GM12878 (cell line): ENCODE data around the gene SKIDA1. TPM values are rescaled to one million over a fixed set of nuclear protein-coding genes. Genes with fewer than 3 reads are reported as not detected.

ENCODE experiments used
- ATAC-seq: fragments of 200-7000 bp; cut with Tn5 transposase; 3 replicates; pipeline ENCODE4 v1.9.1; 2020; ENCODE audit warnings: mild to moderate bottlenecking, moderate library complexity
- BruUV-seq: library from RNA; stranded (reverse); fragments of 400-500 nt; replicated peaks from 2 replicates; lab custom pipeline; 2021; lab: Mats Ljungman, UMichigan
- CTCF ChIA-PET: fragments of 300-600 bp; sonication (Branson Sonifier 250); formaldehyde crosslinking; extraction: SDS; loops from one replicate; lab custom pipeline; 2021; ENCODE audit warnings: inconsistent platforms; lab: Yijun Ruan, JAX
- POLR2A ChIA-PET: fragments of 350-600 bp; formaldehyde crosslinking; extraction: SDS; loops from one replicate; lab custom pipeline; 2021; ENCODE audit warnings: inconsistent platforms; lab: Charles Lee
- RAD21 ChIA-PET: fragments of 300-600 bp; sonication (Branson Sonifier 250); formaldehyde crosslinking; loops from one replicate; lab custom pipeline; 2023; ENCODE audit warnings: antibody characterized with exemption; ENCODE audit not compliant: unreplicated experiment; lab: Charles Lee
- SMC1A ChIA-PET: fragments of 300-600 bp; sonication (Branson Sonifier 250); formaldehyde crosslinking; loops from one replicate; lab custom pipeline; 2023; ENCODE audit not compliant: unreplicated experiment, uncharacterized antibody; lab: Charles Lee
- DNase-seq: peaks from one replicate; pipeline ENCODE4 v3.0.0-alpha.2; 2011; ENCODE audit warnings: low read depth, low spot score
- FAIRE-seq: peaks from 3 replicates; lab custom pipeline; 2011; peaks lifted over from hg19 to GRCh38; lab: Jason Lieb, UNC
- H2AFZ ChIP-seq: 2 replicates; pipeline ENCODE4 v1.6.0; 2011; ENCODE audit warnings: low read depth, low read length, control low read depth; ENCODE audit not compliant: control insufficient read depth
- H3K27ac ChIP-seq: 2 replicates; pipeline ENCODE4 v1.5.1; 2011; ENCODE audit warnings: control low read depth; ENCODE audit not compliant: control insufficient read depth, insufficient read depth
- H3K27me3 ChIP-seq, 2 experiments: replicated peaks in 1 of 2; 2 replicates each; pipeline versions ENCODE4 v1.6.0 to v1.6.1; 2011; ENCODE audit warnings: low read length in 1 of 2; ENCODE audit not compliant: control insufficient read depth in 2 of 2, insufficient read depth in 2 of 2
- H3K36me3 ChIP-seq, 2 experiments: 2 replicates each; pipeline ENCODE4 v1.5.1; 2011; ENCODE audit warnings: low read length in 1 of 2; ENCODE audit not compliant: control insufficient read depth in 2 of 2, insufficient read depth in 2 of 2
- H3K4me1 ChIP-seq: 2 replicates; pipeline ENCODE4 v1.6.1; 2011; ENCODE audit warnings: mild to moderate bottlenecking, low read length, moderate library complexity, mixed read lengths; ENCODE audit not compliant: control insufficient read depth, insufficient read depth
- H3K4me2 ChIP-seq: 2 replicates; pipeline ENCODE4 v1.6.0; 2011; ENCODE audit warnings: control low read depth; ENCODE audit not compliant: control insufficient read depth, insufficient read depth
- H3K4me3 ChIP-seq: fragments of 200-600 bp; sonication (generic); 2 replicates; pipeline ENCODE4 v1.5.1; 2016
- H3K79me2 ChIP-seq: 2 replicates; pipeline ENCODE4 v1.6.0; 2011; ENCODE audit warnings: low read length; ENCODE audit not compliant: control insufficient read depth, insufficient read depth
- H3K9ac ChIP-seq: 2 replicates; pipeline ENCODE4 v1.8.0; 2011; ENCODE audit warnings: low read length, control low read depth, mixed read lengths; ENCODE audit not compliant: control insufficient read depth, insufficient read depth
- H3K9me3 ChIP-seq: replicated peaks from 3 replicates; pipeline ENCODE4 v1.5.1; 2011; ENCODE audit warnings: mild to moderate bottlenecking, low read length; ENCODE audit not compliant: control insufficient read depth, insufficient read depth
- H4K20me1 ChIP-seq: 2 replicates; pipeline ENCODE4 v1.6.0; 2011; ENCODE audit not compliant: control insufficient read depth, insufficient read depth
- BACH1 ChIP-seq: fragments of 450-650 bp; IDR thresholded peaks from 2 replicates; pipeline ENCODE4 v1.6.1; 2017; ENCODE audit warnings: mild to moderate bottlenecking, borderline replicate concordance
- GABPA ChIP-seq: IDR thresholded peaks from 2 replicates; pipeline ENCODE4 v1.6.1; 2014; ENCODE audit warnings: antibody characterized with exemption, low read depth, mild to moderate bottlenecking, inconsistent platforms
- SMC3 ChIP-seq: IDR thresholded peaks from 2 replicates; pipeline ENCODE4 v1.6.1; 2011; ENCODE audit warnings: low read length, improper control_type of control experiment, borderline replicate concordance
- SRF ChIP-seq, 2 experiments: IDR thresholded peaks; 2 replicates each; pipeline ENCODE4 v1.6.1; 2011; ENCODE audit warnings: low read depth in 2 of 2, low read length in 2 of 2, mild to moderate bottlenecking in 1 of 2, moderate library complexity in 1 of 2
- TBL1XR1 ChIP-seq: IDR thresholded peaks from 2 replicates; pipeline ENCODE4 v1.6.1; 2012; ENCODE audit warnings: low read depth, low read length, improper control_type of control experiment
- TCF7 ChIP-seq: IDR thresholded peaks from 2 replicates; pipeline ENCODE4 v1.6.1; 2014; ENCODE audit warnings: antibody characterized with exemption, borderline replicate concordance
- ZNF622 ChIP-seq: fragments of 450-650 bp; IDR thresholded peaks from 2 replicates; pipeline ENCODE4 v1.6.1; 2017; ENCODE audit warnings: mild to moderate bottlenecking, inconsistent platforms
- WGBS: methylation state at CpG from one replicate; pipeline ENCODE4 v1.1.6; 2016; ENCODE audit warnings: low lambda C conversion rate; ENCODE audit not compliant: insufficient replicate concordance, insufficient coverage; ENCODE audit errors: missing lambda C conversion rate; 5-methylcytosine and 5-hydroxymethylcytosine counted together
- in situ Hi-C: fragments of 300-500 bp; cut with MboI; formaldehyde crosslinking; loops from 9 replicates; pipeline ENCODE4 v1.14.3; 2018; ENCODE audit warnings: mixed read lengths
- intact Hi-C: fragments of 100-400 bp; cut with micrococcal nuclease; formaldehyde crosslinking; loops from one replicate; pipeline ENCODE4 v1.14.2; 2022; ENCODE audit not compliant: unreplicated experiment
- polyA plus RNA-seq, 11 experiments: library from polyadenylated mRNA; depleted of rRNA in 4 of 11; unstranded in 6 of 11; stranded (reverse) in 5 of 11; fragments of >200 nt; fragmentation: Nextera tagmentation in 4 of 11; fragmentation: Illumina TruSeq in 1 of 11; extraction: Ambion mirVana in 4 of 11; extraction: Trizol in 1 of 11; gene quantifications; 1 replicate in 1 of 11; 2 replicates in 10 of 11; pipeline versions ENCODE4 v1.2.1 to v1.2.3, GENCODE V29; 2011 to 2016; ENCODE audit warnings: inconsistent platforms in 2 of 11, missing spikeins in 2 of 11, low read depth in 1 of 11
- total RNA-seq, 4 experiments: library from RNA; depleted of rRNA in 3 of 4; stranded (reverse); fragments of >200 nt in 3 of 4; fragmentation: Illumina TruSeq in 1 of 4; extraction: Trizol in 1 of 4; gene quantifications; 2 replicates each; pipeline versions ENCODE4 v1.2.1 to v1.2.3, GENCODE V29; 2013 to 2021
- TF ChIP-seq, protein P1 (sequence below): fragments of 450-650 bp; IDR thresholded peaks from 2 replicates; pipeline ENCODE4 v1.6.1; 2017; ENCODE audit warnings: mild to moderate bottlenecking, low read depth, inconsistent platforms; ENCODE audit not compliant: poor library complexity, severe bottlenecking
- TF ChIP-seq, protein P2 (sequence below): IDR thresholded peaks from 2 replicates; pipeline ENCODE4 v1.6.1; 2012; ENCODE audit warnings: mild to moderate bottlenecking, low read depth, low read length

SKIDA1 gene
- total and polyA plus RNA-seq, 10 of the 15 experiments (the other 5 are each of a cell fraction or from before 2014, with no cell fraction given): 0.05 to 0.90 (median 0.28) TPM

DNA sequence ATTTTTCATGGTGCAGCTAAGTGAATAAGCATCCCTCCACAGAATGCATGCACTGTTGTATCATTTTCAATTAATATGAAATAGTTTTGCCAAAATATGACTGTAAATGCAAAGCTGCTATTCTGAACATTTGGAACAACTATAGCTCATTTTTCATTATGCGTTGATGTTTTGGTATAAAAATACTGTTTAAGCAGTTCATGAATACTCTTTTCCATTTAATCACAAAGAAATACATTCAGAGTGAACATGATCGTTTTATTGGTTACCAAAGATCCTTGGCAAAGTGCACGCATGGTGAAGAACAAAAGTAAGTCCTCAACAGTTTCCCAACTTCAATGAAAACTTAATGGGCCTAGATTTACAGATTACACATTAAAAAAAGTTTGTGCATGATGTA, 33.1 kb downstream of the SKIDA1 start:
- no peak for FAIRE-seq
- no TSS peak for BruUV-seq
- no peaks in the 10 kb centered on the region for H4K20me1 ChIP-seq
- ChIA-PET POLR2A (no interaction called here), SMC1A (interaction anchor here (0.6 to 3.1 kb wide), 9 partner anchors 24 to 1501 kb away, joined by 3 to 11 read pairs (median 3); no protein-coding TSS in a partner anchor), CTCF (interaction anchor here (0.6 to 4.3 kb wide), 3 partner anchors 22 to 510 kb away, joined by 3 to 16 read pairs (median 5); no protein-coding TSS in a partner anchor)
- H3K27me3 ChIP-seq: peaks cover 0 to 5% of the 10 kb centered on the region in 2 experiments; a peak in 3 of 4 replicates
- no peak for TF ChIP-seq SMC3
- TF ChIP-seq, protein P1, sequence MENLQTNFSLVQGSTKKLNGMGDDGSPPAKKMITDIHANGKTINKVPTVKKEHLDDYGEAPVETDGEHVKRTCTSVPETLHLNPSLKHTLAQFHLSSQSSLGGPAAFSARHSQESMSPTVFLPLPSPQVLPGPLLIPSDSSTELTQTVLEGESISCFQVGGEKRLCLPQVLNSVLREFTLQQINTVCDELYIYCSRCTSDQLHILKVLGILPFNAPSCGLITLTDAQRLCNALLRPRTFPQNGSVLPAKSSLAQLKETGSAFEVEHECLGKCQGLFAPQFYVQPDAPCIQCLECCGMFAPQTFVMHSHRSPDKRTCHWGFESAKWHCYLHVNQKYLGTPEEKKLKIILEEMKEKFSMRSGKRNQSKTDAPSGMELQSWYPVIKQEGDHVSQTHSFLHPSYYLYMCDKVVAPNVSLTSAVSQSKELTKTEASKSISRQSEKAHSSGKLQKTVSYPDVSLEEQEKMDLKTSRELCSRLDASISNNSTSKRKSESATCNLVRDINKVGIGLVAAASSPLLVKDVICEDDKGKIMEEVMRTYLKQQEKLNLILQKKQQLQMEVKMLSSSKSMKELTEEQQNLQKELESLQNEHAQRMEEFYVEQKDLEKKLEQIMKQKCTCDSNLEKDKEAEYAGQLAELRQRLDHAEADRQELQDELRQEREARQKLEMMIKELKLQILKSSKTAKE: no peak
- no peak for TF ChIP-seq TCF7
- TF ChIP-seq SRF (IDR thresholded peaks at IDR 0.05; ENCODE audit: low read depth in 2 of 2, low read length in 2 of 2): no peak
- TF ChIP-seq GABPA: no peak
- TF ChIP-seq ZNF622: no peak
- TF ChIP-seq TBL1XR1: no peak
- TF ChIP-seq, protein P2, sequence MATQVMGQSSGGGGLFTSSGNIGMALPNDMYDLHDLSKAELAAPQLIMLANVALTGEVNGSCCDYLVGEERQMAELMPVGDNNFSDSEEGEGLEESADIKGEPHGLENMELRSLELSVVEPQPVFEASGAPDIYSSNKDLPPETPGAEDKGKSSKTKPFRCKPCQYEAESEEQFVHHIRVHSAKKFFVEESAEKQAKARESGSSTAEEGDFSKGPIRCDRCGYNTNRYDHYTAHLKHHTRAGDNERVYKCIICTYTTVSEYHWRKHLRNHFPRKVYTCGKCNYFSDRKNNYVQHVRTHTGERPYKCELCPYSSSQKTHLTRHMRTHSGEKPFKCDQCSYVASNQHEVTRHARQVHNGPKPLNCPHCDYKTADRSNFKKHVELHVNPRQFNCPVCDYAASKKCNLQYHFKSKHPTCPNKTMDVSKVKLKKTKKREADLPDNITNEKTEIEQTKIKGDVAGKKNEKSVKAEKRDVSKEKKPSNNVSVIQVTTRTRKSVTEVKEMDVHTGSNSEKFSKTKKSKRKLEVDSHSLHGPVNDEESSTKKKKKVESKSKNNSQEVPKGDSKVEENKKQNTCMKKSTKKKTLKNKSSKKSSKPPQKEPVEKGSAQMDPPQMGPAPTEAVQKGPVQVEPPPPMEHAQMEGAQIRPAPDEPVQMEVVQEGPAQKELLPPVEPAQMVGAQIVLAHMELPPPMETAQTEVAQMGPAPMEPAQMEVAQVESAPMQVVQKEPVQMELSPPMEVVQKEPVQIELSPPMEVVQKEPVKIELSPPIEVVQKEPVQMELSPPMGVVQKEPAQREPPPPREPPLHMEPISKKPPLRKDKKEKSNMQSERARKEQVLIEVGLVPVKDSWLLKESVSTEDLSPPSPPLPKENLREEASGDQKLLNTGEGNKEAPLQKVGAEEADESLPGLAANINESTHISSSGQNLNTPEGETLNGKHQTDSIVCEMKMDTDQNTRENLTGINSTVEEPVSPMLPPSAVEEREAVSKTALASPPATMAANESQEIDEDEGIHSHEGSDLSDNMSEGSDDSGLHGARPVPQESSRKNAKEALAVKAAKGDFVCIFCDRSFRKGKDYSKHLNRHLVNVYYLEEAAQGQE: no peak
- no peak for TF ChIP-seq BACH1
- TF ChIP-seq, all 136 proteins: peak for 0
- 76% methylated on average over 3 of the region's 3 CpGs for WGBS
- Histone ChIP-seq H3K27ac (no peak overlapping the region), H3K4me3 (no peak overlapping the region), H3K4me2 (no peak overlapping the region), H3K9me3 (no peaks in the 10 kb centered on the region), H2AFZ (no peak overlapping the region), H3K4me1 (peaks cover 12% of the 10 kb centered on the region), H3K9ac (no peak overlapping the region), H3K36me3 (no peaks in the 10 kb centered on the region), H3K79me2 (no peaks in the 10 kb centered on the region)
- in situ Hi-C loops: loop anchor here (25.0 kb wide), 2 partner anchors 205 to 1520 kb away; no protein-coding TSS in a partner anchor
- no peak for DNase-seq
- intact Hi-C loops: loop anchor here (10.0 kb wide), 1 partner anchor 822 kb away; the partner anchor contains the start of gene COMMD3
- RAD21 ChIA-PET: interaction anchor here (0.7 to 5.2 kb wide), 3 partner anchors 214 to 234 kb away, joined by 3 to 20 read pairs (median 4); no protein-coding TSS in a partner anchor
- ATAC-seq: no peak
